Measurements from ENCODE around the gene TENM4. TPM values are rescaled to one million over a fixed set of nuclear protein-coding genes. Genes with fewer than 3 reads are reported as not detected.

The TENM4 gene
- total RNA-seq, 2 experiments from 2014 or later: not detected

DNA sequence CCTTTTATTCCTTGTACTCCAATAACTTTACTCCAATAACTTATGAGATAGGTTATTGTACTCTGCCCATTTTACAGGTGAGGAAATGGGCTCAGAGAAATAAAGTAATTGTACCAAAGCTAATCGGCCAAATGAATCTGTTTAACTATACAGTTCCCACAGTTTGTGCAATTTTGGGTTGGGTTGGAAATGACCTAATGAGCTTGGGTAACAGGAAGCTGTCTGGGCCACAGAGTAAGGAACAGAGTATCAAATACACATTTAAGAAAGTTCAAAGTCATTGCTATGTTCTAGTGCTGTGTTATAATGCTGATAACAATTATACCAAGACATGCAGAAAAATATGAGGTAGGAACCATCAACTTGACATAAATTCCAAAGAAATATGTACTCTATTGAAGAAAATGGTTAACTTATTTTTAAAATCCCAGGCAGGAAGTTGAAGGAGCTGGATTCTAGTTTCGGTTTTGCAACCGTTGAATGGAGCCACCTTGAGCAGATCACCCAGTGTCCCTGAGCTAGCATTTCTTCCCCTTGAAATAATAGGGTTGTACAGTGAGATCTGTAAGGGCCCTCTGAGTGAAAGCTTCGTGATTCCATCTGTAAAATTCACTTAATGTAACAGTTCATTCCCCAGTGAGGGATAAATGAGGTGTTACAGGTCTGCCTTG is 505.3 kb downstream of the TENM4 start:
- Mint-ChIP-seq H3K36me3 (no peaks in the 10 kb centered on the region), H3K9me3 (no peaks in the 10 kb centered on the region), H3K4me1 (ENCODE audit: low read depth) (no peaks in the 10 kb centered on the region), H3K27me3 (peaks cover 4% of the 10 kb centered on the region), H3K27ac (no peak overlapping the region), H3K4me3 (no peak overlapping the region)
- ChIA-PET POLR2A (no interaction called here), CTCF (no interaction called here)
- intact Hi-C loops (cut with micrococcal nuclease): no loop called here
- no peak for DNase-seq

DNA sequence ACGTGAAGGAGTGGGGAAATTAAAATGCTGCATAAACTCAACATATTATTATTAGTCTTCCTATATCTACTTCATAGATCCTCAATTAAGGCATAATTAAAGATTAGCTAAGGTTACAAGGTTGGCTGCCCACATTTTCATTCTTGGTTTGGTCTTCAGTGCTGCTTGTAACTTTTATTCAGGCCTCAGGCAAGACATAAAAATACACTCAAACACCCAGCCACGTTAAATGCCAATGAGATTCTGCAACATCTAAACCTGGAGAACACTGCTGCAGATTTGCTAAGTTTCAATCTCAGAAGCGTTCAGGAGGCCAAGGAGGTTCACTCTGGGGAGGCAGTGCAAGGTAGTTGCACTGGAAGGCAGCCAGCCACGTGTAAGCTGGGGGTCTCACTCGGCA is 507.5 kb downstream of the TENM4 start:
- POLR2A ChIA-PET: no interaction called here
- Mint-ChIP-seq H3K9me3 (no peaks in the 10 kb centered on the region), H3K36me3 (no peaks in the 10 kb centered on the region), H3K27me3 (peaks cover 5% of the 10 kb centered on the region), H3K4me3 (no peak overlapping the region), H3K4me1 (ENCODE audit: low read depth) (no peaks in the 10 kb centered on the region), H3K27ac (no peak overlapping the region)
- intact Hi-C loops (cut with micrococcal nuclease): no loop called here
- CTCF ChIA-PET: no interaction called here
- no peak for DNase-seq

GRCh38 chr11:78932757-78933156 is 508.1 kb downstream of the TENM4 start:
- DNase-seq: no peak
- Mint-ChIP-seq H3K27me3 (peaks cover 6% of the 10 kb centered on the region), H3K9me3 (no peaks in the 10 kb centered on the region), H3K27ac (no peak overlapping the region), H3K4me3 (no peak overlapping the region), H3K36me3 (no peaks in the 10 kb centered on the region), H3K4me1 (ENCODE audit: low read depth) (no peaks in the 10 kb centered on the region)
- POLR2A ChIA-PET: no interaction called here
- intact Hi-C loops (cut with micrococcal nuclease): no loop called here
- CTCF ChIA-PET: no interaction called here

DNA sequence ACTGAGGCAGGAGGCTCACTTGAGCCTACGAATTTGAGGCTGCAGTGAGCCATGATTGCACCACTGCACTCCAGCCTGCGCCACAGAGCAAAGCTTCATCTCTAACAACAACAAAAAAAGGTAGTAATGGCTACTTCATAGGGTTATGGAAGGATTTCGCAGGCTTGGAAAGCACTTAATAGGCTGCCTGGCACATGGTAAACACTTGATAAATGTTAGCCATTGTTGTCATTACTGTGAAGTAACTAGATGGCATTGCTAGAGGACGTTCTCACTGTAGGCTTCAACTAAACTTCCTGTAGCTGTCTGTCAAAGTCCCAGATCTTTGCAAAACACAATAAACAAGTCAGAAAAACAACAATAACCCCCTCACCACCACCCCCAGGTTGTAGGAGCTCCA is 508.9 kb downstream of the TENM4 start:
- intact Hi-C loops (cut with micrococcal nuclease): no loop called here
- POLR2A ChIA-PET: no interaction called here
- no peak for DNase-seq
- H3K27me3 Mint-ChIP-seq: peaks cover 7% of the 10 kb centered on the region
- H3K4me1 Mint-ChIP-seq (ENCODE audit: low read depth): no peaks in the 10 kb centered on the region
- CTCF ChIA-PET: no interaction called here
- no peaks in the 10 kb centered on the region for H3K9me3 Mint-ChIP-seq
- no peak overlapping the region for H3K4me3 Mint-ChIP-seq
- H3K36me3 Mint-ChIP-seq: no peaks in the 10 kb centered on the region
- no peak overlapping the region for H3K27ac Mint-ChIP-seq

GRCh38 chr11:78930810-78931523 is 509.9 kb downstream of the TENM4 start:
- no peaks in the 10 kb centered on the region for H3K4me1 Mint-ChIP-seq (ENCODE audit: low read depth)
- no peak overlapping the region for H3K4me3 Mint-ChIP-seq
- DNase-seq: no peak
- ChIA-PET CTCF (no interaction called here), POLR2A (no interaction called here)
- no peak overlapping the region for H3K27ac Mint-ChIP-seq
- no peaks in the 10 kb centered on the region for H3K9me3 Mint-ChIP-seq
- intact Hi-C loops (cut with micrococcal nuclease): no loop called here
- no peaks in the 10 kb centered on the region for H3K36me3 Mint-ChIP-seq
- peaks cover 7% of the 10 kb centered on the region for H3K27me3 Mint-ChIP-seq

- no peaks in the 10 kb centered on the region for H3K9me3 Mint-ChIP-seq
- no peak overlapping the region for H3K27ac Mint-ChIP-seq
- POLR2A ChIA-PET: no interaction called here
- H3K36me3 Mint-ChIP-seq: no peaks in the 10 kb centered on the region
- no peak for DNase-seq
- intact Hi-C loops (cut with micrococcal nuclease): no loop called here
- CTCF ChIA-PET: no interaction called here
- H3K4me1 Mint-ChIP-seq (ENCODE audit: low read depth): no peaks in the 10 kb centered on the region
- peaks cover 11% of the 10 kb centered on the region for H3K27me3 Mint-ChIP-seq
- no peak overlapping the region for H3K4me3 Mint-ChIP-seq
Observed at GRCh38 chr11:78929906-78930220, 511.0 kb downstream of the TENM4 start.

- H3K27ac Mint-ChIP-seq: no peak overlapping the region
- H3K36me3 Mint-ChIP-seq: no peaks in the 10 kb centered on the region
- CTCF ChIA-PET: no interaction called here
- POLR2A ChIA-PET: no interaction called here
- H3K9me3 Mint-ChIP-seq: no peaks in the 10 kb centered on the region
- H3K4me3 Mint-ChIP-seq: no peak overlapping the region
- no peak for DNase-seq
- no peaks in the 10 kb centered on the region for H3K4me1 Mint-ChIP-seq (ENCODE audit: low read depth)
- intact Hi-C loops (cut with micrococcal nuclease): no loop called here
- peaks cover 11% of the 10 kb centered on the region for H3K27me3 Mint-ChIP-seq
Observed at GRCh38 chr11:78929207-78929905, 511.5 kb downstream of the TENM4 start.

GRCh38 chr11:78927511-78927910 is 513.3 kb downstream of the TENM4 start:
- ChIA-PET CTCF (no interaction called here), POLR2A (no interaction called here)
- no peak overlapping the region for H3K27ac Mint-ChIP-seq
- H3K27me3 Mint-ChIP-seq: peaks cover 15% of the 10 kb centered on the region
- DNase-seq: no peak
- intact Hi-C loops (cut with micrococcal nuclease): no loop called here
- H3K4me1 Mint-ChIP-seq (ENCODE audit: low read depth): no peaks in the 10 kb centered on the region
- no peaks in the 10 kb centered on the region for H3K9me3 Mint-ChIP-seq
- no peaks in the 10 kb centered on the region for H3K36me3 Mint-ChIP-seq
- no peak overlapping the region for H3K4me3 Mint-ChIP-seq

- ChIA-PET POLR2A (no interaction called here), CTCF (no interaction called here)
- no peak for DNase-seq
- H3K36me3 Mint-ChIP-seq: no peaks in the 10 kb centered on the region
- no peaks in the 10 kb centered on the region for H3K4me1 Mint-ChIP-seq (ENCODE audit: low read depth)
- H3K9me3 Mint-ChIP-seq: no peaks in the 10 kb centered on the region
- H3K27ac Mint-ChIP-seq: no peak overlapping the region
- intact Hi-C loops (cut with micrococcal nuclease): no loop called here
- H3K4me3 Mint-ChIP-seq: no peak overlapping the region
- peaks cover 15% of the 10 kb centered on the region for H3K27me3 Mint-ChIP-seq
Observed at GRCh38 chr11:78926633-78927338, 514.0 kb downstream of the TENM4 start.

- H3K36me3 Mint-ChIP-seq: no peaks in the 10 kb centered on the region
- H3K4me1 Mint-ChIP-seq (ENCODE audit: low read depth): no peaks in the 10 kb centered on the region
- H3K4me3 Mint-ChIP-seq: no peak overlapping the region
- no peak for DNase-seq
- intact Hi-C loops (cut with micrococcal nuclease): no loop called here
- POLR2A ChIA-PET: no interaction called here
- peaks cover 15% of the 10 kb centered on the region for H3K27me3 Mint-ChIP-seq
- H3K27ac Mint-ChIP-seq: no peak overlapping the region
- no peaks in the 10 kb centered on the region for H3K9me3 Mint-ChIP-seq
- CTCF ChIA-PET: no interaction called here
Observed at GRCh38 chr11:78925387-78925786, 515.4 kb downstream of the TENM4 start.

GRCh38 chr11:78922859-78923625 is 517.8 kb downstream of the TENM4 start:
- ChIA-PET POLR2A (no interaction called here), CTCF (no interaction called here)
- Mint-ChIP-seq H3K4me3 (no peak overlapping the region), H3K9me3 (no peaks in the 10 kb centered on the region), H3K27me3 (peaks cover 13% of the 10 kb centered on the region), H3K27ac (no peak overlapping the region), H3K36me3 (no peaks in the 10 kb centered on the region), H3K4me1 (ENCODE audit: low read depth) (no peaks in the 10 kb centered on the region)
- DNase-seq: no peak
- intact Hi-C loops (cut with micrococcal nuclease): no loop called here

GRCh38 chr11:78921509-78921908 is 519.3 kb downstream of the TENM4 start:
- CTCF ChIA-PET: no interaction called here
- Mint-ChIP-seq H3K4me1 (ENCODE audit: low read depth) (no peaks in the 10 kb centered on the region), H3K27me3 (peaks cover 11% of the 10 kb centered on the region), H3K27ac (no peak overlapping the region), H3K9me3 (no peaks in the 10 kb centered on the region), H3K4me3 (no peak overlapping the region), H3K36me3 (no peaks in the 10 kb centered on the region)
- POLR2A ChIA-PET: no interaction called here
- DNase-seq: no peak
- intact Hi-C loops (cut with micrococcal nuclease): no loop called here
